GM19035 (cell line): ENCODE data around the gene ZC3H7B.
A peak's percentile ranks its signal among the peaks of the same experiment; 100 is the strongest.
"Not testable (repeated sequence)": the region's sequence is repeated elsewhere in the genome, so short reads cannot be mapped to it uniquely, and the experiment has no call there.

Experiments
- ATAC-seq: cut with Tn5 transposase; IDR thresholded peaks from one replicate; pipeline ENCODE4 v1.9.1; 2021; ENCODE audit not compliant: unreplicated experiment

The ZC3H7B gene

DNA sequence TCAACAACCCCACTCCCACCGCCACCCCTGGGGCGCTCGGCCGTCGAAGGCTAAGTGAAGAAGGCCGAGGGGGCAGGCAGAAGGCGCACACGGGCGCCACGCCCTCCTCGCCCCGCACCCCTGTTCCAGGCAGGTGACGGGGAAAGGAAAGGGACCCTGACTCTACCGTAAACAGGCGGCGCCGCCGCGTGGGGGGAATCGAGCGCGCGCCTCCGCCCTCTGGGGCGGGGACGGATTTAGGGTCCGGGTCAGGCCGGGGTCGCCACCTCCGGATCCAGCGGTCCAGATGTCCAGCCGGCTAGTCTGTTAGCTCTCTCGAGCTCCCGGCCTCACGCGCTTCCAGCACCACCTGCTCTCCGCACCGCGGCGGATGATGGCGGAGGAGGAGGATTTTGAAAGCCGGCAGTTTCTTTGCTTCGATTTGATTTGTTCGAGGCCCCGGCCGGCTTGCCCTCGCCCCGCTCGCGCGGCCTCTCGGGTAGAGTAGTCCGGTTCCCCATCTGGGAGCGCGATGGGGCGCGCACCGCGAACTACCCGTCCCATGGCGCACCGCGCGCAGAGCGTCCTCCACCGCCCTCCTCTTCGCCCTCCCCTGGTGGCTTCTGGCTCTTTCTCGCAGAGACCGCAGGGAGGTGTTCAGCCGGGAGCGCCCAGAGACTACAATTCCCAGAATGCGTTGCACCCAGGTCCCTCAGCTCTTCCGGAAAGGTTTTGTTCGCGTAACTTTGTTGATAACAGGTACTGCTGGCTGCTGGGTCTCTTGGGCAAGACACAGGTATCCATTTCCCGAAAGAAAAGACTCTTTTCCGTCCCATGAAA lies 15.3 kb upstream of the ZC3H7B start, which contains the start of gene RANGAP1:
Gene RANGAP1 (minus strand): TSS at position 368 of the 819 bp plus-strand sequence. CDS start 5,143 bp downstream, outside the sequence.
- peak; percentile 95 for ATAC-seq

DNA sequence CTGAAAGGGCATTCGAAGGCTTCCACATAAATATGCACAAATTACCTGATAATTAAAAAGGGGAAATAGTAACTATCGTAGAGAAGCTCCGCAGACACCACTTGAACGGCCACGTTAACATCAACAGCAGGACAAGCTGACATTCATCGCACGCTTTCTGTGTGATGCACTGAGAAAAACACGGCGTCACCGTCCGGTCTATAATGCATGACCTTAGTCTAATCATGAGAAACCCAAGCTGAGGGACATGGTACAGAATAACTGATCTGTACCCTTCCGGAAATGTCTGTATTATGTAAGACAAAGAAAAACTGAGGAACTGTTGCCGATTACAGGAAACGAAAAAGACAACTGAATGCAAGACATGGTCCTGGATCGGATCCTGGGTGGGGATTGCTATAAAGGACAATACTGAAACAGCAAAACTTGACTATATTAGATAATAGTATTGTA lies 14.7 kb upstream of the ZC3H7B start:
- ATAC-seq = peak; percentile 14

DNA sequence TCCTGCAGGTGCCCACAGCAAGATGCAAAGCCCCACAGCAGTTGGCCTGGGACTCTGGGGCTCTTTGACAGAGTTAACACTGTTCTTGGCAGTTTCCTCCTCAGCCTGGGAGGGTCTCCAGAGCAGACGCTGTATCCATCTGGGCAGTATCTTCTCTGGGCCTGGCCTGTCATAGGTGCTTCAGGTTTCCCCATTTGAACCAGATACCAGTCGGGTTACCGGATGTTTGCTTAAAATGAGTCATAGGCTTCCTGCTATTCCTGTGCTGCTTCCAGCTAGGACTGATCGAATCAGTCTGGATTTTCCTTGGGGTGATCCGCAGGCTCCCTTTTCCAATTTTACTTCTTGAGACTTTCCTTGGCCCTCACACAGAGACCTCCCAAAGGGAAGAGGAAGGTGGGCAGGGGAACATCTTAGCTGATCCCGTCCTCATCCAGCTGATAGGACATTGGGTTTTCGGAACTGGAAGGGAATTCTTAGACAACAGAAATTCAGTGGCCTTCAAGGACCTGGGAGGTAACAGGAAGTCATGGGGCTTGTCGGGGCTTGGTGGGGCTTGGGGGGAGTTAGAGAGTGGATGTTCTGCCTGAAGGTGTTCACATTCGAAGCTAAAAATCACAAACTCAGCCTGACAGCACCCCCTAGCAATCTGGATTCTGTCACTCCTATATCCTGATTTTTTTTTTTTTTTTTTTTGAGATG lies 12.9 kb upstream of the ZC3H7B start:
- ATAC-seq = no peak

DNA sequence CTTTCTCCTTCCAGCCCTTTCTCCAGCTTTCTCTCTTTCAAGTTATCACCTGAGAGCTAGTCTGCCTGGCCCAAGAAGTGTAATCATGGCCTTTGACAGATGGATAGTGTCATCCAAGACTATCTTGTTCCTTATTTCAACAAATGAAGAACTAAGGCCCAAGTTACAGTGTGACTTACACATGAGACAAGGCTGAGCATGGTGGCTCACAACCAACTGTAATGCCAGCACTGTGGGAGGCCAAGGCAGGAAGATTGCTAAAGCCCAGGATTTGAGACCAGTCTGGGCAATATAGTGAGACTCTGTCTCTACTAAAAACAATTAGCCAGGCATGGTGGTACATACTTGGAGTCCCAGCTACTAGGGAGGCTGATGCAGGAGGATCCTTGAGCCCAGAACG lies 11.7 kb upstream of the ZC3H7B start:
- ATAC-seq = no peak

DNA sequence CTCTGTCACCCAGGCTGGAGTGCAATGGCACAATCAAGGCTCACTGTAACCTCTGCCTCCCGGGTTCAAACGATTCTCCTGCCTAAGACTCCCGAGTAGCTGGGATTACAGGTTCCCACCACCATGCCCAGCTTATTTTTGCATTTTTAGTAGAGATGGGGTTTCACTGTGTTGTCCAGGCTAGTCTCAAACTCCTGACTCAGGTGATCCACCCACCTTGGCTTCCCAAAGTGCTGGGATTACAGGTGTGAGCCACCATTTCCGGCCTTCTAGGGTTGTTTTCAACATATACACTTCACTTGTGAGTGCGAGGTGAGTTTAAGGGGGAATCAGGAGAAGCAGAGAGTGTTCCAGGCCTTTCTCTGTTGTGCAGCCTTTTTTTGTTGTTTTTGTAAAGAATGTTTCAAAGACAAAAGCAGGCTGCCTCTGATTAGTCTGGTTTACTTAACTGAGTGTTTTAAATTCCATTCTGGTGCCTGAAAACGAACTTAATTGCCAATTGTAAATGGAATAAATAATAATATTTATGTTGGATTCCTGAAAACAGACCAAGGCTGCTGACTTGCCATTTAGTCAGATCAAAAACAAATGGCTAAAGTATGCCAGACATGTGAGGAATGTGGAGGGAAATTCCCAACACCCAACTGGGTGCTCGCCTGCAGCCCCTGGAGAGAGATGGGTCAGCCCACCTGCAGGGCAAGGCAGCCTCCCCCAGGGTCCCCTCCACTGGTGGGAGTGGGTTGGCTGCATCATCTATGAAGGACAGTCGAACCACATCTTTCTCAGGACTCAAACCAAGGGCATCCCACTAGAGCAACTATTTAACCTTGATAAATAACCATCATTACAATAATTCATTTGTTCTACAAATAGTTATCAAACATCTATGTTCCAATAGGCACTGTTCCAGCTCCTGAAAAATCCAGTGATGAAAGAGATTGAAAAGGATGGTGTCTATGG lies 10.8 kb upstream of the ZC3H7B start:
- no peak for ATAC-seq

DNA sequence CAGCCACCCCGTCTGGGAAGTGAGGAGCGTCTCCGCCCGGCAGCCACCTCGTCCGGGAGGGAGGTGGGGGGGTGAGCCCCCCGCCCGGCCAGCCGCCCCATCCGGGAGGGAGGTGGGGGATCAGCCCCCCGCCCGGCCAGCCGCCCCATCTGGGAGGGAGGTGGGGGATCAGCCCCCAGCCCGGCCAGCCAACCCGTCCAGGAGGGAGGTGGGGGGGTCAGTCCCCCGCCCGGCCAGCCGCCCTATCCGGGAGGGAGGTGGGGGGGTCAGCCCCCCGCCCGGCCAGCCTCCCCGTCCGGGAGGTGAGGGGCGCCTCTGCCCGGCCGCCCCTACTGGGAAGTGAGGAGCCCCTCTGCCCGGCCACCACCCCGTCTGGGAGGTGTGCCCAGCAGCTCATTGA lies 6.5 kb upstream of the ZC3H7B start:
- not testable (repeated sequence) for ATAC-seq

DNA sequence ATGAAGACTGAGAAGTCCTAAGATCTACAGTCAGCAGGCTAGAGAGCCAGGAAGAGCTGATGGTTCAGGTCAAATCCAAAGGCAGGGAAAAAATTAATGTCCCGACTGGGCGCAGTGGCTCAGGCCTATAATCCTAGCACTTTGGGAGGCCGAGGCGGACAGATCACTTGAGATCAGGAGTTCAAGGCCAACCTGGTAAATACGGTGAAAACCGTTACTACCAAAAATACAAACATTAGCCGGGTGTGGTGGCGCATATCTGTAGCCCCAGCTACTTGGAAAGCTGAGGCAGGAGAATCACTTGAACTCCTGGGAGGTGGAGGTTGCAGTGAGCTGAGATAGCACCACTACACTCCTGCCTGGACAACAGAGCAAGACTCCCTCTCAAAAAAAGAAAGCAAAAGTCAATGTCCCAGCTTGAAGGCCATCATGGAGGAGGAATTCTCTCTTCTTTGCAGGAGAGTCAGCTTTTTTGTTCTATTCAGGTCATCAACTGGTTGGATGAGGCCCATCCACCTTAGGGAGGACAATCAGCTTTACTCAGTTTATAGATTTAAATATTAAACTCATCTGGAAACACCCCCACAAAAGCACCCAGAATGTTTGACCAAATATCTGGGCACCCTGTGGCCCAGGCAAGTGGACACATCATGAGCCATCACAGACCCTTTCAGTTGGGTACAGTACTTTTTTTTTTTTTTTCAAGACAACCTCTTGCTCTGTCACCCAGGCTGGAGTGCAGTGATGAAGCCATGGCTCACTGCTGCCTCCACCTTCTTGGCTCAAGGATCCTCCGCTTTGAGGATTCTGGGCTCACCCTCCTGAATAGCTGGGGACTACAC lies 4.3 kb upstream of the ZC3H7B start:
- no peak for ATAC-seq

DNA sequence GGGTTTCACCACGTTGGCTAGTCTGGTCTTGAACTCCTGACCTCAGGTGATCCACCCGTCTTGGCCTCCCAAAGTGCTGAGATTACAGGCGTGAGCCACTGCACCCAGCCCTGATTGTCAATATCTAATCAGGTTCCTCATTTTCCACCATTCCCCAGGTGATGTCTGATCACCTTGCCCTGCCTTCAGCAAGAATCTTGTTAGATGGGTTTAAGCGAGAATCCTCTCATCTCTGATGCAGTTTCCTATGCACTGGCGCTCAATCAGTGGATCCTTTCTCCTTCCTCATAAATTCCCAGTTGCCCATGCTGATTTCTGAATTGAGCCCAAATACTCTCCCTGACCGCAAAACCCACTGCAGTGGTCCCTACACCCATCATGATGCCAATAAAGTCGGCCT lies 664 bp upstream of the ZC3H7B start:
- ATAC-seq = no peak

DNA sequence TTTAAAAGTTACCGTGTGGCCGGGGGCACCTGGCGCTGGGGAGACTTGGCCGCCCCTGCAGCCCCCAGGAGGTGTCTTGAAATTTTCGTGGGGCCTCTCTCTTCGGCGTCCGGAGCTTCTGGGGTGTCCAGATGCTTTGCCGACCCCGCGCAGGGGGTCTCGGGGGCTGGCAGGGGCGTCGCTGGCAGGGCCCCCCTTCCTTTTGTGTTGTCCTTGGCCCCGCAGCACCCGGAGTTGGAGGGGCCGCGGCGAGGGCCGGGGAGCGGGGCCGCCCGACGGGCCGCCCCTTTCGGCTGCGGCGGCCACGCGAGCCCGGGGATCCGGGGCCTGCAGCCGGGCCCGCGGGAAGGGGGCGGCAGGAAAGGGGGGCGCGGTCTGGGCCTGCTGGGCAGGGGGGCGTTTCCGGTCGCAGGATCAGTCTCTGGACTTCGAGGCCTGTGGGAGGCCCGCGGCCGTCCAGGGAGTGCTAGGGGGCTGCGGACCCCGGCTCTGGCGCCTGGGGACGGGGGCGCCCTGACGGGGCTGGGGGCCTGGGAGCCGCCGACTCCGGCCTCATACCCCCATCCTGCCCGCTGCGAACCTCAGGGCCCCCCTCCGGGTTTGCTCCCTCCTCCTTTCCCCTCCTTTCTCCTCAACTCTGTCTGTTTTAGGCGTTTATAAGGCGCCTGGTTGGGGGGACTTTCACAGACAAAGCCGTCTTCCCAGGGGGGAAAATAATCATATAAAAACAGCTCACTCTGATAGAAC lies 869 bp downstream of the ZC3H7B start:
- no peak for ATAC-seq

DNA sequence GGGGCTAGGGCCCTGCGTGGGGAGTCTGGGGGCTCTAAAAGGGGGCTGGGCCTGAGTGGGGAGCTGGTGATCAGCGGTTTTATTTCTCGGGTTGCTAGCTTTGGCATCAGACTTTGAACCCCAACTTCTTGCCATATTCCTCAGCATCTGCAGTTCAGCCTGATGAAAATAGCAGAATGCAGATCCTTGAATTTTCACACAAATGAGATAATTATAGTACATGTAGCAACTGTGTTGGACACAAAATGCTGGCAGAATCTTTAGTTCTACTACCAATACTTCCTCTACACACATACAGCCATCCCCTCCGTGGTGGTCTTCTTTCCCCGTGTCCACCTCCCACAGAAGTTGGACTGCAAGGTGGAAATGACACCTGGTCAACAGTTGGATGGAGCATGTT lies 1.5 kb downstream of the ZC3H7B start:
- ATAC-seq = no peak

DNA sequence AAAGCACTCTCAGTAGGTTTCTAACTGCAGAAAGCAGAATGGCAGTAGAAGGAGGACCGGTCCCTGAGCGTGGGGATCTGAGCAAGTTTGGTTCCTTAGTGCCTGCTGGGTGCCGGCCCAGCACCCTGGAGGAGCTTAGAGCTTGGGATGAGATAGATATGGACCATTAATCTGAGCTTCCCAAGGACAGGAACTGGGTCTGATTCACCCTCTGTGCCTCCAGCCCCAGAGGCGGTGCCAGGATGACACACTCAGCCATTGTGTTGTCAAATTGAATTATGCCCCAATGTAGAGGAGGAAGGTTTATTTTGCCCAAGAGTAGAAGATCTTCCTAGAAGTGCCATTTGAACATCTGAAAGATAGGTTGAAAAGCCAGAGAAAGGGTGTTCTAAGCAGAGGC lies 4.3 kb downstream of the ZC3H7B start:
- no peak for ATAC-seq

DNA sequence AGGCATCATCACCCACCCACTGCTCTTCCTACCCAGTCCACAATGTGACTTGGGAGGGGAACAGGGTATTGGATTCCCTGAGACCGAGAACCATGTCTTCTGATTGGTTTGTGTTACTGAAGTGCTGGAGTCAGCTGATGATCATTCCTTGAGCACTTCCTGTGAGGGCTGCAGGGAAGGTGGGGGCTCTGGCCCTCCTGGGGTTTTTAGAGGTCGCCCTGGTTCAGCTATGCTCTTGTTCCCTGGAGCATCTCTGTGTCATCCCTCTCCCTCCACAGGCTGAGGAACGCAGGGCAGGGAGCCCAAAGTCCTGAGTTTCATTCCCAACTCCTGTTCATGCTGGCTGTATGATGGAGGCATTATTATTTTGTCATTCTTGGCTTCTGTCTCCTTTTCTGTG lies 6.7 kb downstream of the ZC3H7B start:
- no peak for ATAC-seq

DNA sequence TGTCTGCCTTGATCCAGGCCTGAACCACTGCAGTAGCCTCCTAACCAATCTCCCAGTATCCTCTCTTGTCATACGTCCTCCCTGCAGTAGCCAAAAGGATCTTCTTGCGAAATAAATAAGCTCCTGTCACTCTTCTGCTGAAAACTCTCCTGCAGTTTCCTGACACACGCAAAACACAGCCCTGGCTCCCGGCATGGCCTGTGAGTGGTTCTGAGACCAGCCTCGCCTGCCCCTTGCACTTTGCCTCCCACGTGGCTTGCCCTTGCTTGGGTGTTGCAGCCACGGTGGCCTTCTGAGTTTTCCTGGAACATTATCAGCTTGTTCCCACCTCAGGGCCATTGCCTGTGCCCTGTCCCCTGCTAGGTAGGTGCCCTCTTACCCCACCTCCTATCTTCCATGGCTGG lies 7.2 kb downstream of the ZC3H7B start:
- ATAC-seq = no peak

DNA sequence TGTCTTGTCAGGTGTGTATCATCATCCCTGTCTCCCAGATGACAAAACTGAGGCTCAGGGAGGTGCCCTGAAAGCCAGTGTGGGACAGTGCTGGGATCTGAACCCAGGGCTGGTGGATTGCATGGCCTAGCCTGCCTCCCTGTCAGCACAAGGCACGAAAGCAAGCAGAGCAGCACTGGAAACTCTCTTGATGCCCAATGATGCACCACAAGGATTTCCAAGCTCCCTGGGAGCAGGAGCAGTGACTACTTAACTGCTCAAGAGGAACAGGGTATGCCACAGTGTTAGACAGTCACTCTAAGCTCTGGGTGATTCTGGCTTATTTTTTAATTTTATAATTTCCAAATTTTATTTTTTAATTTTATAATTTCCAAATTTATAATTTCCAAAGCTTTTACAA lies 9.0 kb downstream of the ZC3H7B start:
- no peak for ATAC-seq

DNA sequence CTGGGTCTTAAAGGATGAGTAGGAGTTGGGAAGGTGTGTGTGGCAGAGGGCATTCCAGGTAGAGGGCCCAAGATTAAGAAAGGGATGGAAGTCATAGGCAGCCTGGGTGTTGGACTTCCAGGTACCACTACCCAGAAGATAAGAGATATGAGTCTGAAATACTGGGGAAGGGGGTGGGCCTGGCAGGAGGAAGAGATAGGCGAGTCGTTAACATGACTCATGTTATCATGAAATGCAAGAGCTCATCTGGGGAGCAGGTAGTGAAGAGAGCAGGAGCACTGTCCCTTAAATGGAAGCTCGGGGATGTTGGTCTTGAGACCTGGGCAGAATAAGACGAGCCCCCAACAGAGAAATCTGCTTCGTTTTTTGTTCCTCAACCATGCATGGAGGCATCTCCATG lies 10.2 kb downstream of the ZC3H7B start:
- no peak for ATAC-seq

DNA sequence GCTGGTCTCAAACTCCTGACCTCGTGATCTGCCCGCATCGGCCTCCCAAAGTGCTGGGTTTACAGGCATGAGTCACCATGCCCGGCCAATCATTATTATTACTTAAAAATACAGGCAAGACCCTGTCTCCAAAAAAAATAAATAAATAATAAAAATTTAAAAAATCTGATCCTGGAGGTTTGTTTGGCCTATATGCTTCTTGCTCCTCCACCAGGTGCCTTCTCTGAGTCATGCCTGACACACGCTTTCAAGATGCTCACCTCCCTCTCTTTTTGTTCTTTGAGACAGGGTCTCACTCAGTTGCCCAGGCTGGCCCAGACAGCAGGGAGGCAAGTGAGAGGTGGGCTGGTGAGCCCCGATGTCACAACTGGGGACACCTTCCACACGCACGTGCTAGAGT lies 13.5 kb downstream of the ZC3H7B start:
- no peak for ATAC-seq

DNA sequence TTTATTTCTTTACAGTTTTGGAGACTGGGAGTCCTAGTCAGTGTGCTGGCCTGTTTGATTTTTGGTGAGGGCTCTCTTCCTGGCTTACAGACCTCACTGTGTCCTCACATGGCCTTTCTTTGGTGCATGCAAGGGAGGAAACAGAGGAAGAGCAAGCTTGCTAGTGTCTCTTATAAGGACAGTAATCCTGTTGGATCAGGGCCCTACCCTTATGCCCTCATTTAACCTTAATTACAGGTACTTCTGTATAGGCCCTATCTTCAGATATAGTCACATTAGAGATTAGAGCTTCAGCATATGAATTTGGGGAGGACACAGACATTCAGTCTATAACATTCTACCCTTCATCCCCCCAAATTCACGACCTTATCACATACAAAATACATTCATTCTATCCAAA lies 14.3 kb downstream of the ZC3H7B start:
- ATAC-seq = no peak

DNA sequence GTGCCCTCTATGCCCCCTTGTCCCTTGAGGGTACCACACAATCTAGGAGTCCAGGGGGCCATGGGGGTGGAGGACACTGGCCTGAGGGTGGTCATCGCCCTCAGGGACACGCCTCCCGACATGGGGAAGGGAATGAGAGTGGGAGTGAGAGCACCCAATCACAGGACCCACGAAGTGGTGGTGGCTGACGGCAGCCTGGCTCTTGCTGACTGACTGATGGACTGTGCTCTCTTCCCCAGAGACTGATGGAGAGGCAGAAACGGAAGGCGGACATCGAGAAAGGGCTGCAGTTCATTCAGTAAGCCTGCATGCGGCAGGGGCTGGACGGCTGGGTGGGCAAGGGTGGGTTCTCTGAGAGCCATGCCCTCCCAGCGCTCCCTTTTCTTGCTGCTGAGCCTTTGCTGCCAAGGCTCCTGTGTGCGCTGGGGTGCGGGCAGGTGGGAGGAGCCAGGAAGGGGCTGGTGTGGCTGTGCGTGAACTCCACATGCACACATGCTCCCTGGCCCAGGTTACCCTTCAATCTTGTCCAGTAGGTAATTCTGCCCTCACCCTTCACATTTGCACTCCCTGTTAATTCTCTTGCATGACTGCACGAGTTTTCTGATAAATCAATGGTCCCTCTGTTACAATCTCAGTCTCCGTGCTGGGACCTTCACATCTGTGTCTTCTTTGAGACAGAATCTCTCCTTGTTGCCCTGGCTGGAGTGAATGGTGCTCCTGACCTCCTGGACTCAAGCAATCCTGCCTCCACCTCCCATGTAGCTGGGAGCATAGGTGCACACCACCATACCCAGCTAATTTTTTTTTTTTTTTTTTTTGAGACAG lies 19.3 kb downstream of the ZC3H7B start:
- no peak for ATAC-seq
